GM19023 (cell line): ENCODE data around the gene INAFM1.

ENCODE experiments used
- ATAC-seq: cut with Tn5 transposase; IDR thresholded peaks from one replicate; pipeline ENCODE4 v1.9.1; 2021; ENCODE audit warnings: mild to moderate bottlenecking, moderate library complexity; ENCODE audit not compliant: unreplicated experiment

Gene INAFM1

GRCh38 chr19:47309038-47309437 lies 34.4 kb downstream of the INAFM1 start:
- ATAC-seq = no peak

GRCh38 chr19:47309608-47310007 lies 34.9 kb downstream of the INAFM1 start, which contains the start of gene C5AR1:
C5AR1 (plus strand) TSS chr19:47309861; CDS start chr19:47309896, 35 bp downstream.
- no peak for ATAC-seq

- no peak for ATAC-seq
Measured at GRCh38 chr19:47310323-47310722, 35.6 kb downstream of the INAFM1 start.

- no peak for ATAC-seq
Measured at GRCh38 chr19:47310819-47311218, 36.1 kb downstream of the INAFM1 start.

DNA sequence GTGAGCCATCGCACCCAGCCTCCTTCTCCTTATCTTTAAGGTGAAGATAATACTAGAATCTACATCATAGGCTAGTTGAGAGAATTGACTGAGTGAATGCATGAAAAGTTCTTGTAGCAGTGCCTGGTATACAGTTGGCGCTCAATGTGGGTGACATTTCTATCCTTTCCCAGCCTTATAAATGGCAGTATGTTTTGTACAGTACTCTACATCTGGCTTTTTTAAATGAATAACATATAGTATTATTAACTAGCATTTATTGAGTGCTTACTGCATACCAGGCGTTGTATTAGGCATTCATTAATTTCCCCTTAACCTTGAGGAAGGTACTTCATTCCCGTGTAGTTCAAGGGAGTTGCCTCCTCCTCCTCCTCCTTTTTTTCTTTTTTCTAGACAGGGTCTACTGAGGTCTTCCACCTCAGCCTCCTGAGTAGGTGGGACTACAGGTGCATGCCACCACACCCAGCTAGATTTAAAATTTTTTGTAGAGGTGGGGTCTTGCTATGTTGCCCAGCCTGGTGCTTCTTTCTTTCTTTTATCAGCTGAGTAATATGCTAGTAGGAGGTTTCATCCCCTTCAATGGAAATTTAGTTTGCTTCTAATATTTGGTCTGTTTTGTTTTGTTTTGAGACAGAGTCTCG lies 37.8 kb downstream of the INAFM1 start:
- no peak for ATAC-seq

- no peak for ATAC-seq
Measured at GRCh38 chr19:47313754-47314295, 39.1 kb downstream of the INAFM1 start.

DNA sequence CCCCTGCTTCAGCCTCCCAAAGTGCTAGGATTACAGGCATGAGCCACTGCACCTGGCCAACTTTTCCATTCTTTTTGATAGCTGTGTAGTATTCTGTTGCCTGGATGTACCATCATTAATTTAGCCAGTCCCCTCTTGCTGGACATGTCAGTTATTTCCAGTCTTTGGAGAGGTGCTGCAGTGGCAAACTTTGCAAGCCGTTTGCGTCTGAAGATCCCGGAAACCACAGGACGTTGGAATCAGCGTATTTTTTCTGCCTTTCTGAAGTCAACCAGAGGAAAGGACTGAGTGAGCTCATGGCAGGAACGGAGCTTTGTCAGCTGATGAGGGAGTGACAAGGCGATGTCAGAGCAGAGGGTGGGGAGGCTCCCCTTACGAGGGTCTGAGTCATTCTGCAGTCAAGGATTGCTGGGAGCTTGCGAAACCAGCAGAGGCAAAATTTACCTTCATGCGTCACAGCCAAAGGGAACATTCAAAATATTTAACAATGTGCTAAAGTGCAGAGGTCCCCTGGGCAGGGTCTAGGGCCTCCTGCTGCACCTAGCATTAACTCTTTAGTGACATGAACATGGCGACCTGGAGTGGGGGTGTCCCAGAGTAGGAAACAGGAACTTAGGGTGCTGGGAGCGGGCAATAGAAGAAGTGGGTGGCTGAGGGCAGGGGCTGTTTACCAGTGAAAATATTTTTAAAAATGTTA lies 40.6 kb downstream of the INAFM1 start:
- ATAC-seq = no peak

DNA sequence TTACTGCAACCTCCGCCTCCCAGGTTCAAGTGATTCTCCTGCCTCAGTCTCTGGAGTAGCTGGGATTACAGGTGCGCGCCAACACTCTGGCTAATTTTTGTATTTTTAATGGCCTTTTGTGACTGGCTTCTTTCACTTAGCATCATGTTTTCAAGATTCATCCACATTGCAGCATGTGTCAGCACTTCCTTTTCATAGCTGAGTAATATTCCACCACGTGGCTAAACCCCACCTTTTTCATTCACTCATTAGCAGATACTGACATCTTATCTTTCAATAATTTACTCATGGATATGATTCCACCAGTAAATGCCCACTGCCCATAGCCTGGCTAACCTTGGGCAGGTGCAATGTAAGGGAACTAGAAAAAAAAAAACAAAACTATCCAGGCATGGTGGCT lies 41.8 kb downstream of the INAFM1 start:
- ATAC-seq = no peak

- ATAC-seq = no peak
Measured at GRCh38 chr19:47319923-47320871, 45.5 kb downstream of the INAFM1 start.

DNA sequence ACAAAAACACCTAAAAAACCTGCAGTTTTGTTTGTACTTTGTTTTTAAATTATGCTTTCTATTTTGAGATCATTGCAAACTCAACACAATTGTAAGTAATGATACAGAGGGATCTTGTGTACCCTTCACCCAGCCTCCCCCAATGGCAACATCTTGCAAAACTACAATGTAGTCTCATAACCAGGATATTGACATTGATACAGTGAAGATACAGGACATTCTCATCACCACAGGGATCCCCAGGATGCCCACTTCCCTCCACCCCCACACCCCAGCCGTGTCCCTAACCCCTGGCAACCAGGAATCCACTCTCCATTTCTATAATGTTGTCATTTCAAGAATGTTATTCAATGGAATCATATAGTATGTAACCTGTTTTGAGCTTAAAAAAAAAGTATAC lies 46.9 kb downstream of the INAFM1 start:
- ATAC-seq = no peak

GRCh38 chr19:47322058-47322457 lies 47.4 kb downstream of the INAFM1 start:
- ATAC-seq = no peak

GRCh38 chr19:47323409-47323808 lies 48.7 kb downstream of the INAFM1 start:
- no peak for ATAC-seq

DNA sequence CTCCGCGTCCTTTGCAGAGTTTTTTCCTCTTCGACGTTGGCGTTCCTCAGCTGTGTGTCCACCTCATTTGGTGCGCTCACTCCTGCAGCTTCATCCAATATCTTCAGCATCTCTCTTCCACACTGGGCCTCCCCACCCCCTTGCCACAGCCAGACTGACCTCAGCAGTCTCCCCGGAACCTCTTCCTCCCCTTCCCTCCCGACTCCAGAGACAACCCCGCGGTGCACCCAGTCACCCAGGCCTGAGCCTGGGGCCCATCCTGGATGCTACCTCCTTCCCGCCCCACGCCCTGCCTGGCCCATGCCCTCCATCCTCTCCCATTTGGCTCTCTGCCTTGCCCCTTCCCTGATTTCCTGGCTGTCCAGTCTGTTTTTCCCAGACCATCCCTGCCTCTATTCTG lies 49.2 kb downstream of the INAFM1 start:
- no peak for ATAC-seq

DNA sequence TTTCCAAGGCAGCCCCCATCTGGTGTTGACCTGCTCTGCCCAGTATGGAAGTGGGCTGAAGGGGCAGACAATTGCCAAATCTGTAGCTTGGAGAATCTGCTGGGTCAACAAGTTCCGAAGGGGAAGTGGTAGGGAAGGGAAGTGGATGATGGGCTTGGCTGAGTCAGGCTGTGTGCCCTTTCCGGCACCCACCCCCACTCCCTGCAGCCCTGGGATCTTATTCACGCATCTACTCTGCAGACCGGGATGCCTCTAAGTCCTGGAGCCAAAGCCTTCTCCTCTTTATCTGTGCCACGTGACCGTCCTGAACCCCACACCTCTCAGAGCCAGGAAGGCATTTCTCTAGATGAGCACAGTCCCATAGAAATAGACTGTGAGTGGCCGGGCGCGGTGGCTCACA lies 49.8 kb downstream of the INAFM1 start:
- ATAC-seq = no peak
